Stimulated activated naive CD8-positive, alpha-beta T cell treated with anti-CD3 and anti-CD28 coated beads, Interleukin-15, amount 100 ng/mL, for 72 hours (primary cell): ENCODE data around the gene BAIAP2.

Experiments used
- ATAC-seq: fragments of 150-1000 bp; cut with Tn5 transposase; 2 replicates; pipeline ENCODE4 v1.10.0; 2021; ENCODE audit warnings: mild to moderate bottlenecking, moderate library complexity
- DNase-seq, 2 donors: peaks; one replicate each; pipeline ENCODE4 v3.0.0; 2021 to 2022
- H3K27ac Mint-ChIP-seq, 2 donors: one replicate each; pipeline ENCODE4 v1.8.0; 2022; ENCODE audit warnings: mild to moderate bottlenecking in 2 of 2, mixed read lengths in 2 of 2, moderate library complexity in 2 of 2
- H3K27me3 Mint-ChIP-seq: one replicate; pipeline ENCODE4 v1.8.0; 2022; ENCODE audit warnings: mixed read lengths
- H3K4me1 Mint-ChIP-seq: one replicate; pipeline ENCODE4 v1.8.0; 2022; ENCODE audit warnings: mild to moderate bottlenecking, mixed read lengths
- H3K4me3 Mint-ChIP-seq, 2 donors: one replicate each; pipeline ENCODE4 v1.8.0; 2022; ENCODE audit warnings: mild to moderate bottlenecking in 2 of 2, mixed read lengths in 2 of 2, moderate library complexity in 1 of 2
- H3K9me3 Mint-ChIP-seq, 2 donors: one replicate each; pipeline ENCODE4 v1.8.0; 2022; ENCODE audit warnings: mixed read lengths in 2 of 2

Gene BAIAP2

DNA sequence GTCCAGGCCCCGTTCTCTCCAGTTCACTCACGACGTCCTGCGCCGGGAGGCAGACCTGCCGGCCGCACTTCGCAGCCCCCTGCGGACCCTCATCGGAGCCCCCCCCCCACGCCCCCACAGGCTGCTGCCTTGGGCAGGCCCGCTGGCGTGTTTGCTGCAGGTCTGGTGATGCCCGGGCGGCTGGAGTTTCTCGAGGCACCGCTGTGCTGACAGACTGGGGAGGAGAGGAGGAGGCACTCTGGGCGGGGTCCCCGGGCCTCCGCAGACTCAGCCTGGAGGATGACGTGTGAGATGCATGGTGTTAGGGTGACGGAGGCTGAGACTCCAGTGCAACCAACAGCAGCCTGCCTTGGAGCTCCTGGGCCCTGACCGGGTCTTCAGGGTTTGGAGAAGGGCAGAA, 24.1 kb downstream of the BAIAP2 start:
- Mint-ChIP-seq H3K4me3 (no peak overlapping the region), H3K27ac (no peak overlapping the region), H3K4me1 (peaks cover 29% of the 10 kb centered on the region), H3K27me3 (no peaks in the 10 kb centered on the region), H3K9me3 (no peaks in the 10 kb centered on the region)
- DNase-seq (no peak), ATAC-seq (no peak)

DNA sequence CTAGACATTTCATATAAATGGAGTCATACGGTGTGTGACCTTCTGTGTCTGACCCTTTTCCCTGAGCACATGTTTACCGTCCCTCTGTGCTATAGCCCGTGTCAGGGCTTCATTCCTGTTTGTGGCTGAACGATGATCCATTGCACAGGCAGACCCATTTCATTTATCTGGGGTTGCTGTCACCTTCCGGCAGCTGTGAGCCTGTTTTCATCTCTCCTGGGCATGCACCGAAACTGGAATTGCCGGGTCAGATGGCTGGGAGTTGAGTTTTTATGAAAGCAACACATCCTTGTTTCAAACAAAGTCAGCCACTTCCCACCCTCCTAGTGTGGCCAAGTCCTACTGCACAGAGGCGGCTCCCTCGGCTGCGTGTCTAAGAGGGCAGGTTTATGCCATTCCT, 25.5 kb downstream of the BAIAP2 start:
- Mint-ChIP-seq H3K27ac (no peak overlapping the region), H3K27me3 (no peaks in the 10 kb centered on the region), H3K4me3 (no peak overlapping the region), H3K9me3 (no peaks in the 10 kb centered on the region), H3K4me1 (peaks cover 32% of the 10 kb centered on the region)
- ATAC-seq (no peak), DNase-seq (no peak)

DNA sequence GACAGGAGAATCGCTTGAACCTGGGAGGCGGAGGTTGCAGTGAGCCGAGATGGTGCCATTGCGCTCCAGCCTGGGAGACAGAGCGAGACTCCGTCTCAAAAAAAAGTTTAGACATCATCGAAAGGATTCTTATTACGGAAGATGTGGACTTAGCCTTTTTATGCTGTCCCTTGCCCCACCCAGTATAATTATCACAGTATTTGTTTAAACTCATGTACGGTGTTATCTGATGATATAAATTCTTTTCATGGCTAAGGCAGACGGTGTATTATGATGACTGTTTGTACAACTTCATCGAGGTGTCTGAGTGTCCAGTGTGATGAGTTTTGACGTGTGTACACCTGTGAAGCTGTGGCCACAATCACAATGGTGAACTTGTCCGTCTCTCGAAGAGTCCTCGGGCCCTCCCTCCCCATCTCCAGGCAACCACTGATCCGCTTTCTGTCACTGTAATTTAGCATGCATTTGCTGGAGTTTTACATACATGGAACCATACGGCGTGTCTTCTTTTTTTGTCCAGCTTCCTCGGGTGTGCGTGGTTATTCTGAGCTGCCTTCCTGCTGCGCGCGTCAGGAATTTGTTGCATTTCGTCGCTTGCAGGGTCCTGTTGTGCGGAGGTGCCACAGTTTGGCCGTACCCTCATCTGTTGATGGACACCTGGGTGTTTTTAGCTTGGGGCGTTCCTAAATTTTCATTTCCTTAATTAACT, 26.2 kb downstream of the BAIAP2 start:
- no peaks in the 10 kb centered on the region for H3K9me3 Mint-ChIP-seq
- no peaks in the 10 kb centered on the region for H3K27me3 Mint-ChIP-seq
- ATAC-seq (no peak), DNase-seq (no peak)
- peaks cover 32% of the 10 kb centered on the region for H3K4me1 Mint-ChIP-seq
- no peak overlapping the region for H3K4me3 Mint-ChIP-seq
- H3K27ac Mint-ChIP-seq: no peak overlapping the region

DNA sequence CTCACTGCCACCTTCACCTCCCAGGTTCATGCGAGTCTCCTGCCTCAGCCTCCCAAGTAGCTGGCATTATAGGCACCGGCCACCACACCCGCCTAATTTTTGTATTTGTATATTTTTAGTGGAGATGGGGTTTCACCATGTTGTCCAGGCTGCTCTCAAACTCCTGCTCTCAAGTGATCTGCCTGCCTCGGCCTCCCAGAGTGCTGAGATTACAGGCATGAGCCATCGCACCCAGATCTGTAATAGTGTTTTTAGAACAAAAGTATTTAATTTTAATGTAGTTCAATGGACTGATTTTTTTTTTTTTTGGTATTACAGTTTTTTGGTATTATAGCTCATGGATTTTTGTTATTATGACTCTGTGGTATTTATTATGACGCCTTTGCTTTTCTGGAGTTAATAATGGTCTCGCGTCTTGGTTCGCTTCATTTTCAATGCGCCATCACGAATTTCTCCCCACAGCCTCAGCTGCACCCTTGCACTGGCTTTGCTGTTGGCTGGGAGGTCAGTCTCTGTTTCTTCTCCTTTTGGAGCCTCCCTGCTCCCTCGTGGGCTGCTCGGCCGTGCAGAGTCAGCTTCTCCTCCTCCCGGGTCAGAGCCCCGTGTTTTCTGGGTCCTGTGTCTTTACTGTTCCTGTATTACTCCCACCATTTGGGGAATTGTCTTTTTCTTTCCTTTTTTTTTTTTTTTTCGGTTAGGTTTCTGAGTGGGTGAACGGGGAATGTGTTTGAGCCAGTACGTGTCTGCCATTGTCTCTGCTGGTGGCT, 27.2 kb downstream of the BAIAP2 start:
- H3K27ac Mint-ChIP-seq: no peak overlapping the region
- no peaks in the 10 kb centered on the region for H3K27me3 Mint-ChIP-seq
- DNase-seq (no peak), ATAC-seq (no peak)
- peaks cover 31% of the 10 kb centered on the region for H3K4me1 Mint-ChIP-seq
- no peaks in the 10 kb centered on the region for H3K9me3 Mint-ChIP-seq
- no peak overlapping the region for H3K4me3 Mint-ChIP-seq

DNA sequence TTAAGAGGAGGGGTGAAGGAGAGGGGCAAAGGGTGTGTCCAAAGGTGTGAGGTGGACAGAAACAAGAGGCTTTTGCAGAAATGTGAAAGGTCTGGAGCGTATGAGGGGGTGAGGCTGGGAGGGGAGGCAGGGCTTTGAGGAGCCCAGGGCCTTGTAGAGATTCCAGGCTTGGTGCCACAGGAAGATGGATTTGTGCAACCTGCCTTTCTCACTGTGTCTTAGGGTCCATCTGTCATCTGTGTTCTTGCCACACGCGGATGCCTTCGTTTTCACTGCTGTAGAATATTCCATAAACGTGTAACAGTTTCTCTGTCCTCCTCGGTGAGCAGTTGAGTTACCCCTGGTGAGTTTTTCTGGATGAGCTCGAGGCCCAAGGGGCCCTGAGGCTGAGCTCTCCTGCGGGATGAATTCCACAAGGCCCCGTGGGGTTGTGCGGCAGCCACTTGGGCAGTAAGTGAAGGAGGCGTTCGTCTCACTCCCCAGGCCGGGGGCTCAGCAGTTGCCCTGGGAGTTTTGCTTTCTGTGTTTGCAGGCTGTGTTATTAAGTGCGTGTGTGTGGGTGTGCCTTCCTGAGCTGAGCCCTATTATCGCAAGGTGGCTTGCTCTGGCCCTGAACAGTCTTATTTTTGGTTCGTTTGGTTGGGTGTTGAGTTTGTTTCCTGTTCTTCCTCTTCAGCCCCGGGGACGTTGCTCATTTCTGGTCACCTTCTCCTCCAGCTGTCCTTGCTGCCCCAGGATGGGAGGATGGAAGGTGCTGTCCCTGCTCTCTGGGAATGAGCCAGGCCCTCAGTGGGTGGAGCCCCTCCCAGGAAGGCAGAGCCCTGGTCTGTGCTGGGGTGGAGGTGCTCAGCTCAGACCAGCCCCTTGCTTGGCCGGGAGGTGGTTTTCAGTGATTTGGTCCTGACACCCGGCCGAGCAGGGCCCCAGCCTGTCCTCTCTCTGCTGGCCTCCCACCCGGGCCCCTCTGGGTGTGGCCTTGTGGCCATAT, 28.4 kb downstream of the BAIAP2 start:
- Mint-ChIP-seq H3K27ac (peak overlapping the region in 1 of 2 donors; percentile 12), H3K27me3 (no peaks in the 10 kb centered on the region), H3K4me1 (peaks cover 19% of the 10 kb centered on the region), H3K9me3 (no peaks in the 10 kb centered on the region), H3K4me3 (no peak overlapping the region)
- DNase-seq (no peak), ATAC-seq (no peak)

DNA sequence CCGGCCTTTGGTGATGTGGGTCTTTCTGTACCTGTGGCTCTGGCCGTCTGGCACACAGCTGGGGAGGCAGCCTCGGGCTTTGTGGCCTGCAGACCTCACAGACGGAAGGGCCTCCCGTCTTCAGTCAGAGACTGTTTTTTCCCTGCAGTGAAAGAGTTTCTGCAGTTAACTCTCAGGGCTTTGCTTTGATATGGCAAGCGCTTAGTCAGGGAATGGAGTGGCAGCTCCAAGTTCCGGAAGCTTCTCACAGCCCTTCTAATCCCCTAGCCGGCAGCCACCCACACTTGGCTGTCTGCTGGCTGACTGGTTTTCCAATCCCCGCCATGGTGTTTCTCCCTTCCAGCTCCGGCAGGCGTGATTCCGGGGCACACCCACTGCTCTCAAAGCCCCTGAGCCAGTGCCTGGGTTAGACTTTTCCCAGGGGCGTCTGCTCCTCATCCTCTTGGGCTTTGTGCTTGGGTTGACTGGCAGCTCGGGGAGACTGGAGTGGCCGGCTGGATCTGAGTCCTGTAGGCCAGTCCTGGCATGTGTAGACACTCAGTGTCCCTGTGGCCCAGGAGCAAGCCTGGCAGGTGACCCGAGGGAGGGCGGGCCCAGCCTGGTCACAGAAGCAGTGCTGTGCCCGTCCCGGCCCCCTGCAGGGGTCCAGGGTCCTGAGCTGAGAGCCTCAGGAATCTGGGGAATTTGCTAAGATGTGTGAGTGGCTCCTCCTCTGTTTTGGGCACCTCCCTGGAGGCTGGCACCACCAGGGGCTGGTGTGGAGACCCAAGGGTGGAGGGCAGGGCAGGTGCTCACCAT, 29.9 kb downstream of the BAIAP2 start:
- DNase-seq: no peak
- Mint-ChIP-seq H3K27ac (peak overlapping the region in 1 of 2 donors; percentile 7), H3K4me1 (peaks cover 13% of the 10 kb centered on the region), H3K9me3 (no peaks in the 10 kb centered on the region), H3K4me3 (no peak overlapping the region), H3K27me3 (no peaks in the 10 kb centered on the region)
- no peak for ATAC-seq

DNA sequence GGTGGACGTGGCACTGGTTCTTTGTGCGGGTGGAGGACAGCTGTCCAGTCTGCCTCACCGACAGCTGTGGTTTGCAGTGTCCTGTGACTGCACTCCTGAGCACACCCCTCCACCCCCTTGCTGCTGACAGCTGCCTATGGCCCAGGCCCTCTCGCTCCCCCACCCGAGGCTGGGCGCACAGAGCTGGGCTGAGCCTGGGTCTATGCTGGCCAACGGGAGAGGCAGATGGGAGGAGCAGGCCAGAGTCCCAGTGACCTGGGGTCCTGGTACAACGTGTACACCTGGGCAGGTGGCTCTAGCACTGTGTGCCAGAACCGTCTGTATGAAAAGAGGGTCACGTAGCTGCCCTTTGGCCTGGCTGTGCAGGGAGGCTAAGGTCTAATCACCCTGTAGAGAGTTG, 30.5 kb downstream of the BAIAP2 start:
- no peak overlapping the region for H3K4me3 Mint-ChIP-seq
- DNase-seq: no peak

DNA sequence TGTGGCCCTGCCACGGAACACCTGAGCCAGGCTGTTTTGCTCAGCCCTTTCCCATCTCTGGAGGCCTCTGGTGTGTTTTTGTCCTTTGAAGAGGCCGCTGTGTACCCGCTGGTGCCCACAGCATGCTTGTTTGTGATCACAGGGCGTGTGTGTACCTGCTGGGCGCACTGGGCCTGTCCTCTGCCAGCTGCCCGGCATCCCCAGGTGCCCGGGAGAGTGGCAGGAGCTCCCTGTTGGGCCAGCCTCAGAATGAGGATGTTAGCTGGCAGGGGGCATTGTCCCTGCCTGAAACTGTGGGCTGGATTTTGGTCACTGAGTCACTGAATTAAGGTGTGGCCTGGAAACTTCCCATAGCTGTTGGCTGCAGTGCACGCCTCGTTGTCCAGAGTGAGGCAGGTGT, 31.1 kb downstream of the BAIAP2 start:
- no peak for DNase-seq
- H3K27me3 Mint-ChIP-seq: no peaks in the 10 kb centered on the region
- peaks cover 13% of the 10 kb centered on the region for H3K4me1 Mint-ChIP-seq
- no peak overlapping the region for H3K4me3 Mint-ChIP-seq
- no peaks in the 10 kb centered on the region for H3K9me3 Mint-ChIP-seq
- H3K27ac Mint-ChIP-seq: no peak overlapping the region
- no peak for ATAC-seq

More for the DNA sequence above, 30.5 kb downstream of the BAIAP2 start:
- H3K9me3 Mint-ChIP-seq: no peaks in the 10 kb centered on the region
- peaks cover 13% of the 10 kb centered on the region for H3K4me1 Mint-ChIP-seq
- H3K27me3 Mint-ChIP-seq: no peaks in the 10 kb centered on the region
- ATAC-seq: no peak
- no peak overlapping the region for H3K27ac Mint-ChIP-seq

DNA sequence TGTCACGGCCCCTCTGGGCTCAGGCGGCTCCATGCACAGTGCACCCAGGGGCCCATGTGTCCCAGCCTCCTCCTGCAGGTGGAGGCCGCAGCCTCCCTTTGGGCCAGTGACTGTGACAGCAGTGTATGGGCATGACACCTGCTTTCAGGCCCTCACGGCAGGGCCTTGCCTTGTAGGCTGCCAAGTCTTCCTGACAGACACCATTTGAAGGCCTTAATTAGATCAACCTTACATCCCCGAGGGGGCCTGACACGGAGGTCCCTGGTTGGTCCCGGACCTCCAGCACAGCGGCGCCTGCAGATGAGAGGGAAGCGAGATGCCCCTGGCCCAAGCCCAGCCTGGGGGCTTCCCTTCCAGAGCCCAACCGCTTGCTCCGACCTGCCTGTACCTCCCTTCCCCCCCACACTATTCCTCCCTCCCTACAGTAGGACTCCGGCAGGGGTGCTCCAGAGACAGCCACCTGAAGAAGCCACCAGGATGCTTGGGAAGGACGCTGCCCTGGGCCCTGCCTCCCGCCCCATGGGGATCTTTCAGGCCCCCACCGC, 31.9 kb downstream of the BAIAP2 start:
- ATAC-seq: no peak
- Mint-ChIP-seq H3K27ac (no peak overlapping the region), H3K4me3 (no peak overlapping the region), H3K27me3 (no peaks in the 10 kb centered on the region), H3K9me3 (no peaks in the 10 kb centered on the region), H3K4me1 (peaks cover 13% of the 10 kb centered on the region)
- DNase-seq: no peak

DNA sequence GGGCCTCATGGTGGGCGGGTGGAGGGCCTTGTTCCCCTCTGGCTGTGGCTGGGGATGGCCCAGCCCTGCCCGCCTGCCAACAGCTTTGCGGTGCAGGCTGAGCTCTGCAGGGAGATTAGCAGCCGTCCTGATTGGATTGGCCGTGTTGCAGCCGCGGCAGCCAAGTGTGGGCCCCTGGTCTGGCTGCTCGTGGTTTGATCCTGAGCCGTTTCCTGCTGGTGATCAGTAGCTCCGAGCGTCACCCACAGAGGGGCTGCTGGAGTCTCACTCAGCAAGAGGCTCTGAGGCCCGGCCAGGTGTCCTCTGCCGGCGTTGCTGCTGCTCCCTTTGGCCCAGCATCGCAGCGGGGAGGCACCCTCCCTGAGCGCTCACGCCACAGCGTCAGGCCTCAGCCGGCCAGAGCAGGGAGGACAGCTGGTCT, 32.5 kb downstream of the BAIAP2 start:
- H3K27ac Mint-ChIP-seq: no peak overlapping the region
- no peak for DNase-seq
- H3K4me3 Mint-ChIP-seq: no peak overlapping the region
- ATAC-seq: no peak
- peaks cover 13% of the 10 kb centered on the region for H3K4me1 Mint-ChIP-seq
- H3K27me3 Mint-ChIP-seq: no peaks in the 10 kb centered on the region
- no peaks in the 10 kb centered on the region for H3K9me3 Mint-ChIP-seq

DNA sequence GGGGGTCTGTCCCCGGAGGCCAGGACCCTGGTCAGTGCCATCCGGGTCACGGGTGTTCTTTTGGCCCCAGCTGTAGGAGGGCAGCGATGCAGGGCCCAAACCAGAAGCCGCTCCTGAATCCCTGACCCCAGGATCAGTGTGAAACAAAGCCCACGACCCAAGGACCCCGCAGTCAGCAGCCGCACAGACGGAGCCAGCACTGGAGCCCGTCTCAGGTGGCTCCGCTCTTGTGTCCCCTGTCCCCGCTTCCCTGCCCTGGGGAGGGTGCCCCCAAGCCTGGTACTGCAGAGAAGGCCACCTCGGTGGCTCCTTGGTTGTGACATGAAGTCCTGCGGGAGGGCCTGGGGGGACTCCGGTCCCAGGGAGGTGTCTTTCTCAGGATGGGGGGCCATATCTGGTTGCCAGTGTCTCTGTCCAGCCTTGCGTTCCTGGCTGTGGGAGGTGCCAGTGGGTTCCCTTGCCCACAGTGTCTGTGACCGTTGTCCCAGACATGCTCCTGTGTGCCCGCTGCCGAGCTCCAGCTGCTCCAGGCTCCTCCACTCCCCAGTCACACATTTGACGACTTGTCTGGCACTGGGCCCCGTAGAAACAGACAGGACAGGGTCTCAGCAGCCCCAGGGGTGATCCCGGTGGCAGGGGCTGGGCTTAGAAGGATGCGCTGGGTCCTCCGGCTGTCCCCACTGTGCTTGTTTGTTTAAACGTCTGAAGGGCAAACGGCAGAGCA, 33.6 kb downstream of the BAIAP2 start:
- Mint-ChIP-seq H3K27me3 (no peaks in the 10 kb centered on the region), H3K4me1 (peaks cover 8% of the 10 kb centered on the region), H3K9me3 (no peaks in the 10 kb centered on the region), H3K4me3 (no peak overlapping the region), H3K27ac (no peak overlapping the region)
- DNase-seq (no peak), ATAC-seq (no peak)

DNA sequence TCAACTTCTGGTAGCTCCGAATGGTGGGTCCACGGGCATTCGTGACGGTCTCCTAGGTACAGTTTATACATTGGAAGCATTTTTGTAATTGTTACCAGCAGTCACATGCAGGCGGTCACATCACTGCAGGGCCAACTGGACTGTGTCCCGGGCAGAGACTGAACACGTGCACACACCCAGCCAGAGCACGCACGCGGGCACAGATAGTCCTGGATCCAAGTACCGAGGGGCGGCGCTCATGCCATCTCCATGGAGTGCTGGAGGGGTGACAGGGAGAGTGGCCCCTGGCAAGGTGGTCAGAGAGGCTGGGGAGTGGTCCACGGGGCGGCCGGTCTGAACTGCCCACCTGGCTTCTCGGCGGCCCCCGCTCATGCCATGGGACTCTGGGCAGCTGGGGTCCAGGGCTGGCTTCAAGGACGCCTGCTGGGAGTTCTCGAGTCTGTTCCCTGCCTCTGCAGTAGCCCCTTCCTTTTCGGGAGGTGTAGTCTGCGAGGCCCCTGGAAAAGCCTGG, 34.2 kb downstream of the BAIAP2 start:
- H3K9me3 Mint-ChIP-seq: no peaks in the 10 kb centered on the region
- no peak overlapping the region for H3K27ac Mint-ChIP-seq
- ATAC-seq (no peak), DNase-seq (no peak)
- H3K27me3 Mint-ChIP-seq: no peaks in the 10 kb centered on the region
- peaks cover 1% of the 10 kb centered on the region for H3K4me1 Mint-ChIP-seq
- H3K4me3 Mint-ChIP-seq: no peak overlapping the region

DNA sequence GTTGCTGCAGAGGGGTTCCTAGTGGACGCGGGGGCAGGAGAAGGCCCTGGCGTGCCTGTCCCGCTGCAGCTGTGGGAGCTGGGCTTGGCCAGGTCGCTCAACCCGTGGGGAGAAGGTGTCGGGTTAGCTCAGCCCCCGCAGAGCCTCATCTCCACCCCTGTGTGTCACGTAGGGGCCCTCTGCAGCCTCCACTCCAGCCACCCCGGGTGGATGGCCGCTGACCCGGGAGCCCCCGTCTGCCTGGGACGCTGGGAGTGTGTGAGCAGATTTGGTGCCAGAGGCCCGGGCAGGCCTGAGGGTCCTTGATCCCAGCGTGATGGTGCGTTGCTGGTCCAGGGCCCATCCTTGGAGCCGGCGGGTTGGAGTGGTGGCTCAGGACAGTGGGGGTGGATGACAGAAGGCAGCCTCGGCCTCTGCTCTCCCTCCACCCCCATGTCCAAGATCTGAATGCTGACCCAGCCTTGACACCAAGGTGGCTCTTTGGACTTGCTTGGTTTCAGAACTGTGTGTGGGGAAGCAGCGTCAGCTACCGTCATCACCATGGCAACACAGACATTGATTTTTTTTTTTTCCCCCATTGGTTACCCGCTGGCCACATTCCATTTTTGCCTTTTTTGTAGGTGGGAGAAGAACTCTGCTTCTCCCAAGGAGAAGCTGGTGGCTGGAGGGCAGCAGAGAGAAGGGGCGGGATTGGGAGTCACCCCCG, 35.7 kb downstream of the BAIAP2 start:
- H3K27ac Mint-ChIP-seq: no peak overlapping the region
- DNase-seq (no peak), ATAC-seq (no peak)
- no peaks in the 10 kb centered on the region for H3K27me3 Mint-ChIP-seq
- H3K4me1 Mint-ChIP-seq: no peaks in the 10 kb centered on the region
- H3K9me3 Mint-ChIP-seq: no peaks in the 10 kb centered on the region
- no peak overlapping the region for H3K4me3 Mint-ChIP-seq
